Ramos (cell line): ENCODE results near the gene RAD51B.

ENCODE experiments used
- in situ Hi-C: fragments of 300-500 bp; cut with MboI; formaldehyde crosslinking; loops from one replicate; pipeline ENCODE4 v1.14.3; 2022; ENCODE audit warnings: low sequenced_read_pairs; ENCODE audit not compliant: unreplicated experiment

RAD51B gene

DNA sequence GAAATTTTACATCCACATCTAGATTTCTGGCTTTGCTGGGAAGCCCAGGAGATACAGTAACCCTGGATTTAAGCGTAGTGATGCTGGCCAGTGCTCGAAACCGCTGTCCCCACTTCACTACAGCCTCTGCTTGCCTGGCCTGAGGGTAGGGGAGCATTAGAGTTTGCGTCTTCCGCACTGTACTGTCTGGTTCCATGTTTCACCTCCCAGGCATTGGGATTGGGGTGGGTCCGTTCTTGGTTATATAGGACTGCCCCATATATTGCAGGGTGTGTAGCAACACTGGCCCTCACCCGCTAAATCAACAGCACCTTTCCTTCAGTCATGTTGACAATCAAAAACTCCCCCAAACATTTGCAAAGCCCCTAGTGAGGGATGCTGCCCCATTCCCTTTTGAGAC lies 732.5 kb downstream of the RAD51B start:
- in situ Hi-C loops = no loop called here

DNA sequence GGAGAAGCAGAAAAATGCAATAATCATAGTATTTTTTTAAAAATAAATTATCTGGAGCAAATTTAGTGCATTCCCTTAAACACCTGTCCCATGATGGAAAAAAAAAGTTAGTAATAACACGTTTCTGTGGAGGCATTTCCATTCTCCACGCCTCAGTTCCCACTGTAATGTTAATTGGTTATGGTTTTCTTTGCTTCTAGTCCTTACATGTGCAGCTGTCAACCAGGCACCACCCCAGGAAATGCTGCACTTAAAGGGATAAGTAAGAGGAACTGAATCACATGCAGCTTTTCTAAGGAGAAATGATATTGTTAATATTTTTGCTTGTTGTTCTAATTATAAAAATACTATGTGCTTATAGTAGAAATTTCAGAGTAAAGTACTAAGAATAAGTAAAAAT lies 733.0 kb downstream of the RAD51B start:
- in situ Hi-C loops = no loop called here

DNA sequence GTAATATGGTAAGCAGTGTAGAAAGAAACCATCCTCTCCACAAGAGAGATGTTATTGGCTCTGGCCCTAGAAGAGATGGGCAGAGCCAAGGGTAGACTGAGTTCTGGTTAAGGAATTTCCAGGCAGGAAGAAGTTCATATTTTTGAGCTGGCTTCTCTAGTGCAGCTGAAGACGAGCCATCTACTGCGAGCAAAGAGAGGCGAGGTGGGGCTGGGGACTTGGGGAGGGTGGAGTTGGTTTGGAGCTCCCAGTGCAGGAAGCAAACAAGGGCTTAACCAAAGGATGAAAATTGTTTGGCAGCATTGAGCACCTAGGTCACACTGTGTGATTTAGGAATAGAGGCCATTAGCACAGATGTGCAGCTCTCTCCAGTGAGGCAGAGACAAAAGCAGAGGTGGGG lies 733.7 kb downstream of the RAD51B start:
- in situ Hi-C loops = no loop called here

DNA sequence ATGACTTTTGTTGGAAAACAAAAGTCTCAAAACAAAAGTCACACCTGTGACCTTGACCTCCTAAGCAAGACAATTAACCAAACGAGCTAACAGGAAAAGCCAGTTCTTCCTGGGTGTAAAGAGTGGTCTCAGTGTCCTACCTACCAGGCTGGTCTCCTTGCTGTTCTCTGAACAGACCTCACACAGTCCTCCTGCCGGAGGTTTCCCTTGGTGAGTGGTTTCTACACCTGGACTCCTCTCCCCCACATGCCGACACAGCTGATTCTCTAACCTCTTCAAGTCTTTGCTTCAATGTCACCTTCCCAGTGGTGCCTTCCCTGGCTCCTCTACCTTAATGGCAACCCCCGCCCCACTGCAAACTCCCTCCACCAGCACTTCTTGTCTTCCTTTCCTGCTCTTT lies 734.7 kb downstream of the RAD51B start:
- in situ Hi-C loops = no loop called here

DNA sequence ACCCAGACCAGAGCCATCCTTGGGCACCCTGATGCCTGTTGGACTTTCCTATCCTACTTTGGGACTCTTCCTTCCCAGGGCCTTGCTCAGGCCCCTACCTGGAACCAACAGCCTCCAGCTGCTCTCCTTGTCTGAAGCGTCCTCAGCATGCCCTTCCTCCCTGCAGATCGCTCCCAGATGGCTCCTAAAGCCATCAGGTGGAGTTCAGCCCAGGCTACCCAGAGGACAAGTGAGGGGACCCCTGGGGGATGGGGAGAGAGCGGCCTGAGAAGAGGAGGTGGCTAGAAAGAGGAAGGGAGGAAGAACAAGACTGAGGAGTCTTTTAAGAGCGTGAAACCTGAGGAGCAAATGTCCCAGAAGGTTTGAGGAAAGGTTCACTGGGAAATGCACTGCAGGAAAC lies 736.7 kb downstream of the RAD51B start:
- in situ Hi-C loops = no loop called here

DNA sequence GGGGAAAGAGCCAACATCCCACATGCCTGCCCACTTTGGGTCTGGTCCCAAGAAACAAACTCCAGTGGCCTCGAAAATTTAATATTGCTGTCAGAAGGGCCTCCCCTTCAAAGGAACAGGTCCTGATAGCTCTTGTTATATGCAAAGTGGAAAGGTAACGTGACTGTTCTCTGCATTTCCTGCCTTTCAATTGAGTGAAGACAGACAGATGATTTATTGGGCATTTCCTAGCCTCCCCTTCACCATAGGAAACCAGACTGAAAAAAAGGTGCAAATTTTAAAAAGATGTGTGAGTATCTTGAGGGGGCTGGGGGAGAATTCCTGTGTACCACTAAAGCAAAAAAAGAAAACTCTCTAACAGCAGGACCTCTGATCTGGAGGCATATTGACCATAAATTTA lies 738.1 kb downstream of the RAD51B start:
- in situ Hi-C loops = no loop called here

DNA sequence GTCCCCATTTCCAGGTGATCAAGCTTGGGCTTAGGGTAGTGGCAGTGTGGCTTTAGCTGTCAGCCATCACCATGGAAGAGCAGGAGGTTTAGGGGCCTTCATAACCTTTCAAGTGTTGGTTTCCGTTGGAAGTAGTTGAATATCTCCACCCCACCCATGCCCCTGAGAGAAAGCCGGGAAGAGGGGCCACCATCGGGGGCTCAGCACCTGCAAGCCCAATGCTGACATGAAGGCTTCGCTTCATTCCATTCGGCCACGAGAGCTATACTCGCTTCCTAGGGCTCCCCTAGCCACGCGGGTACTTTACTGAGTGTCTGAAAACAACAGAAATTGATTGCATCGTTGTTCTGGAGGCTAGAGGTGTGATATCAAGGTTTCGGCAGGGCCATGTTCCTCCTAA lies 738.5 kb downstream of the RAD51B start:
- in situ Hi-C loops = no loop called here

DNA sequence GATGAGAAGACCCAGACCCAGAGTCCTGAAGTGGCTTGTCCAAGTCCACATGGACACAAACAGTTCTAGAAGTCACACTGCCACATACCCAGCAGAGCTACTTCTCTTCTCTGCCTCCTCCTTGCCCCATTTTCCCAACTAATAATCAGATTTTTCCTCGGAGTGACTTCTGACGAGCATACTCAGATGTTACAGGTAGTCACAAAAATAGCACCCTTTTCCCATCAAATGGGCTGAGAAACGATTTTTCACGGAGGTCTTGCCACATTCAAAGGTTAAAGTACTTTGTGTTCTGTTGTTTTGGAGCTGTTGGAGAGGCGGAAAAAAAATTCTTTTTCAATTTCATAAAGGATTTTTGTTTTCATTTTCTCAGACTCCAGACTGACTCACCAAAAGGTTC lies 740.4 kb downstream of the RAD51B start:
- in situ Hi-C loops = no loop called here

DNA sequence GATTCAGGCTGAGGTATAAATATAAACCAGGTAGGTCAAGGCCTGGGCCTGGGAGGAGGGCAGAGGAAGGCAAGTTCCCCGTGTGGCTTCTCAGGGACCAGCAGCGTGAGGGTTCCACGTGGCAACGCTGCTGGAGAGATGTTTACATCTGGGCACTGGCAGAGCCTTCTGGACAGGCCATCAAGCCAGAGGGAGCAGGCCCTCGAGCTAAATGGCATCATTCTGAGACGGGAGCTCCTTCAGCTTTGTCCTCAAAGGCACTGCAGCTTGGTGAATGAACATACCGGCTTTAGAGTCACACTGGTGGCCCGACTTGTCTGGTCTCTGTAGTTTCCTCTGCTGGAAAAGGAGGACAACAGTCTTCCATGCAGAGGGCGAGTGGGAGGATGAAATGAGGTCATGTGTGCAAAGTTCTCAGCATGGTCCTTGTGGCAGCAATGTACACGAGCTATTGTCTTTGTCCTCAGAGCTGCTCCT lies 742.0 kb downstream of the RAD51B start:
- in situ Hi-C loops = no loop called here

DNA sequence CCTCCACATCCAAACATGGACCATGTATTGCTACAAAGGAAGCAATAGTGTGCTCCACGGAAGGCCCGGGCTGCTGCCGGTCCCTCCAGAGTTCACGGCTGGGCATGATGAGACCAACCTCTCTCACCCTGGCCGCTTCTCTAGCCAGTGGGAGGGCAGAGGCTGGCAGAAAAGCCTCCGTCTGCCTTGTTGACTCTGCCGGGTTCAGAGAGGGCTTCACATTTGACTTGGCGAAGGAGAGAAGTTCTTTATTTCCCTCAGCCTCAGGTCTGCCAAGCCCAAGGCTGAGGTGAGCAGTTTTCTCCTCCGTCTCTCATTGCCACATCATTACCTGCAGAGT lies 743.3 kb downstream of the RAD51B start:
- in situ Hi-C loops = no loop called here

DNA sequence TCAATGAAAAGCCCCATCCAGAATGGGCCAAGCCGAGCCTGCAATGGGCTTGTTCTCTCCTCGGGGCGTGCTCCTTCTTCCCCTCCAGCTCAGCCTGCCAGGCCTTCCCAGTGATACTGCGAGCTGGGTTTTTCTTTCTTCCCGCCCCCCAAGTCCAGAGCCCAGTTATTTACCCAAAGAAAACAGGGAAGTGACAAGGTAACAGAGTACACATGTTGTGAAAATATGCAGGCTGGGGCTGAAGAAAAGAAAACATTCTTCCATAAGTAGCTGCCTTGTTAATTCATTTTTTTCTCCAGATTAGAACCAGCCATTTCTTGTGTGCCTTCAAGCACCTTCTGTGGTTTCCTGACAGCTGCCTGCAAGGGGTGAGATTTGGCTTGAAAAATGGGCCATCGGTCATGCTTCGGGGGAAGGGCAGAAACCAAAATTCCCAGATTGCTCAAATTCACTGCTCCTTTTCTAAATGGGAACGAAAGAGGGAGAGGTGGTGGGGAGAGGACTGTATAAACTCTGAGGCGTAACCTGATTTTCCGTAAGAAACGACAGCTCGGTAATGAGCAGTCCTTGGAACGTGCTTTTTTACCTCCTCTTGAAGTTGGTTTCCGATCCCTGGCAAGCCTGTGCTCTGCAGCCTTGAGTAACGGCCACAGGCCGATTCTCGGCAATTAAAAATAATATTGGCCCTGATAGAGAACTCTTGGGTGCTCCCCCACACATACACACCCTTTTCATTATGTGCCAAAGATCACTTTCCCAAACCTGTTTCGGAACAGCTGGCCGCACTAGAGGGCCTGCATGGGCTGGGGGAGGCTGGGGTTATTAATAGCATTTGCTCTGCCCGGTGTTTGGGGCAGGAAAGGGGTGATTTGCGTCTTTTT lies 743.9 kb downstream of the RAD51B start:
- in situ Hi-C loops = no loop called here

DNA sequence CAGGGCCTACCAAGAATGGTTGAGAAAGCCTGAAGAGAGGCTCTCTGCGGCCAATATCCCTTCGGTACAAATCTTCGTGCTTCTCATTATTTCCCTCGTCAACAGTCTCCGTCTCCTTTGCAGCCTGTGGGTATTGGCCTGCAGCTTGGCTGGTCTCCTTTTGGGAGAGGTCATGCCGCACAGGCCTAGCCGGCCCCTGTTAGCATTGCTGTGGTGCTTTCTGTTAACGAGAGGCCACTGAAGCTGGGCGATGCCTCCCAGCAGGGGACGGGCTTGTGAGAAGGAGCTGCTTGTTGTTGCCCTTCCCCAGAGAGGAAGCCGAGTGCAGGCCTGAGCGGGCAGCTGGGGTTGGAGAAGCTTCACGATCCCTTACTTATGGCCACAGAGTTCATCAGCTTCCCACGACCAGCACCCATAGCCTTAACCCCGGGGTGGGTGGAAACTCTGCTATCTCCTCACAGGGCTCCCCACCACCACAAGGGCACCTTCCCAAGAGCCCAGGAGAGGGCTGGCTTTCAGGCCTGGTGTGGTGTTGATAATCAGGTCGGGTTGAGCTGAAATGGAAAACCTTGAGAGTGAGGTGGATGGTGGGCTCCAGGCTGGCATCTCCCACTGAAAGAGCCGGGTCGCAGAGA lies 744.7 kb downstream of the RAD51B start:
- in situ Hi-C loops = no loop called here

DNA sequence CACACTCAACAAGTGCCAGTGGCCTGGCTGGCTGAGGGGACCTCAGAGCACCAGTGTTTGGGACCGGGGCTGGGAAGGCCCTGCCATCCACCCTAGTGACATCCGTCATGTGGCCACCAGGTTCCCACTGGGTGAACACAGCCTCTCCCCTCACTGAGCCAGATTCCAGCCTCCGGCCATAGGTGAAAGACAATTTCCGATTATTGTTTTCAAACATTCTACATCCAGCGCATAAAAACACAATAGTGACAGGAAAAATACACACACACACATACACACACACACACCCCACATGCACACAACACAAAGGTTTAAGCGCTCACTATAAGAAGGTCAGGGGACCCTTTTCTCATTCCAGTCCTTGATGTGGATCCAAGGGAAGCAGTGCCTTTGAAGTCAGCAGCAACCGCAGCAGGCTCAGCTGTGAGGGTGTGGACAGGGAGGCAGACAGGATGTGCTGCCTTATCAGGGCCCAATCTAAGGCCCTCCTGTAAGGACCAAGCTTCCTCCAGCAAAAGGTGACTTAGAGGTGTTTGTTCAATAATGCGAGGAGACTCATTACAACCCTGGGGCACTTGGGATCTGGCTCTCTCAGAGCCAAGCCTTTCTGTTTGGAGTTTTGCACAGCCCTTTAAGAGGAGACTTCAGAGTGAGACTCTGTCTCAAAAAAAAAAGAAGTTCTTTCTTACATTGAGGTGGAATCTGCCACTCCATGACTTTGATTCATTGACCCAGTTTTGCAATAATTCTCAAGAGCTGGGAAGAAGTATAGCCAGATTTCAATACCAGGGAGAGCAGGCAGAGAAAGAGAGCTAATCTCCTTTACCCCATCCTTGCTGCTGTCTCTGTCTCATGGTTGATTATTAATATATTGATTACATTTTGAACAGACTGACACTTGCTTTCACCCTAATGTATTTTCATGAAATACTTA lies 745.5 kb downstream of the RAD51B start:
- in situ Hi-C loops = no loop called here

DNA sequence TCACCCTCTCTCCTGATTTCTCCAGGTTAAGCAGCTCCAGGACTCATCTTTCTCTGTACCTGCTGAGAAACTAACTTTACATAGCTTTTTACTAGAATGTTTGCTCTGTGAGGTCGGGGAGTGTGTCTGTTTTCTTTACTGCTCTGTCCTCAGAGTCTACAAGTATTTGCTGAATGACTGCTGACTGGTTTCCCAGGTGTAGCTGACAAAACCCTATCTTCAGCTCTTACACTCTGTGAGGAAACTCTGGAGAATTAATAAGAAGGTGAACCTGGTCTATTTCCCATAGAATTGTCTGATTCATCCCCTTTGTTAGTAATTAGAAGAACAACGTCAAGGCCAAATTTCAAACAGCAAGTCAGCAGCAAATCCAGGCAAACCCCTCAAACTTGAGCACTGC lies 746.5 kb downstream of the RAD51B start:
- in situ Hi-C loops = no loop called here

DNA sequence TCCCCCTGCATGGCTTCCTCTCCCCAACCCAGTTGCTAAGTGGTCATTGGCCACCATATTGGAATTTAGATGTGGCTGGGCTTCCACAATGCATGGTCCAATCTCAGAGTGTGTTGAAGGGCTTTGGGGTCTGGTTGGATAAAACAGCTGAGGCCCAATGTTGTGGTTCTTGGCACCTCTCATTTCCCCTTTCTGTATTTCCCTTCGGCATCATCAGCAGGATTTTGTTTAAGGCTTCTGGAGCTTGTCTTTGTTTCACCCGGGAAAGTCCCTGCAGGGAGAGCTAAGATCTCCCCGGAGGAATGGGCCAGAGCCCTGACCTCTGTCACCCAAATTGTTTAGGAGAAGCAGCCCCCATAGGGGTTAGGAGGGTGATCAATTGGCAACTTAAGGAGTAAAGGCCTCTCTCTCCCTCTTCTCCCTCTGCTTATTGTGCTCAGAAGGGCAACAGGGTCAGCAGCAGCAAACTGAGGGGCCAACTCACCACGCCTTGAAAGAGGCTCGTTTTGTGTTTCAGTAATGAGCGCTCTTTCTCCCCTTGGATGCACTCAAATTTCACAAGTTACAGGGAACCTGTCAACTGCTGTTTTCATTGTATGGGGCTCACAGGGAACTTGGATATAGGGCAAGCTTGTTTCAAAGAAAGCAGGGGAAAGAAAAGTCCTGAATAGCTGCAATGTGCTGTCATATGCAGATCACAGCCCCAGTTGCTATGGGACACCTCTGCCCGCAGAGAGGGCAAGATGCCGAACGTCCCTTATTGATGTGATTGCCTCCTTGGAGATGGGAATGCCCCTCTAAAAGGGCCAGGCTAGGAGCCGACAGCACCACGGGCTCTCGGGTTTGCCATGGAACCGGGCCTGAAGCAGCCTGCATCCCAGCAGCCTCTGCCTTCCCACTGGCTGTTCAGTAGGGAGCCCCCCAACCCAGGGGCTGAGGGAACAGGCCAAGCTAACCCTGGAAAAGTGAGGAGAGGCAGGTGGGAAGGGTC lies 749.6 kb downstream of the RAD51B start:
- in situ Hi-C loops = no loop called here

DNA sequence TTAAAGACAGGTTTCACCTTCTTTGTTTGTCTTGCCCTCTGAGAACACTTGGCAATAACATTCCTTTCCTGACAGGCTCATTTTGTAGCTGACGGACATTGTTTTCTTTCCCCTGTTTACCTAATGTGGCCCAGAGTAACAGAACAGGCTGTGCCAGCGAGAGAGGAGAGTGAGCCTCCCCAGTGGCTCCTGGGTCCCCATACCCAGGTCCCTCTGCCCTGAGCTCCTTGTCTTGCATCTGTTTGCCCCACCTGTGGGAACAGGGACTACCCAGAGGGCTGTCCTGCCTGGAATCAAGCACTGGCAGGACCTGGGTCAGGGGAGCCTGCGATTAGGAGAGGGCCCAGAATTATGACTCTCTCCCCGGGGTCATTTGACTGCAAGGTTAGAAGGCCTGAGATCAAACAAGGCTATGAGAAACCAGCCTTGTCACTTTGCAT lies 750.4 kb downstream of the RAD51B start:
- in situ Hi-C loops = no loop called here

DNA sequence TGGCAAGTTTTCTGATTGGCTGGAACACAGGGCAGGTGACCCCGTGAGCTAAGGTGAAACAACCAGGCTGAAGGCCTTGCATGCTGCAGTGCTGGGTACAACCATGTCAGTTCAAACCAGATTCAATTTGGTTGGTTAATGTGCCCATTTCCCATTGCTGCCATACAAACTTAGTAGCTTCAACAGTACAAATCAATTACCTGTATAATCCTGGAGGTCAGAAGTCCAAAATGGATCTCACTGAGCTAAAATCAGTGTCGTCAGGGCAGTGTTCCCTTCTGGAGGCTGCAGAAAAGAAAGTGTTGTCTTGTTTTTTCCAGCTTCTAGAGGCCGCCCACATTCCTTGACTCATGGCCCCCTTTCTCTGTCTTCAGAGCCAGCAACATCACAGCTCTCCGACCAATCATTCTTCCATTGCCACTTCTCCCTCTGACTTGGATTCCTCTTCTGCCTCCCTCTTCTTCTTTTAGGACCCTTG lies 751.6 kb downstream of the RAD51B start:
- in situ Hi-C loops = no loop called here

DNA sequence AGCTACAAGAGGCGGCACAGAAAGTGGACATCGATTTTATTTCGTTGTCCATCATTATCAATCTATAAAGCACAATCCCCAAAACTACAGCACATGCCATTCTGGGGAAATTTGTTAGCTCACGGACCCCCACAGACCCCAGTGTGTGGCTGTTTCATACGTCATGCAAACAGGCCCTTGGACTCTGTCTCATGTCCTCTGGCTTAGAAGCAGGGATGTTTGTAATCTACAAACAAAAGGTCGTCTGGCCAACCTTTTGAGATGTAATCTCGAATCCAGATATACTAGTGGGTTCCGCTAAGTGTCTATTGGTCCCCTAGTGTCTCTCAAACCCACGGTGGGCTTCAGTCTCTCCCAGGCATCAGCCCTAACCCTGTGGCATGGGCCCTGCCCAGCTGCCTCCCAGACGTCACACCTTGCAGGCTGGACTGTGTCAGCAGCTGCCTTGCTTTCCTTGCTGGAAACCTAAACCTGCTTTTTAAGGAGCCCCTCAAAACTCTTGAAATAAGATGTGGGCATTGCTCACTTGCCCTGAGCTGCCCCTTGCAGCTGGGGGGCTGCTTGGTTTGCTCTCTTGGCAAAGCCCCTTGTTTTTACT lies 752.4 kb downstream of the RAD51B start:
- in situ Hi-C loops = no loop called here

DNA sequence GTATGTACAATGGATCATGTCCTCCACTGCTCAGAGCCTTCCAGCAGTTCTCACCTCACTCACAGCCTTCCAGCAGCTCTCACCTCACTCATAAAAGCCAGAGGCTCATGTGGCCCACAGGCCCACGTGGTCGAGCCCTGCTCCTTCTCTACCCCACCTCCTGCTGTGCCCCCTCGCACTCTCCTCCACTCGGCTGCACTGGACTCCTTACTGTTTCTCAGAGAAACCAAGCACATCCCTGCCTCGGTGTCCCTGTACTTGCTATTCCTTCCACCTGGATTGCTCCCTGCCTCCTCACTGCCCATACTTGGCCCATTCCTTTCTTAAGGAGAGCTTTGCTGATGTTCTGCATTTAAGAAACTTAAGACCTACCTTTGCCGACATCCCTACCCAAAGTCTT lies 753.5 kb downstream of the RAD51B start:
- in situ Hi-C loops = no loop called here
